ENCODE measurements around the gene PRDM10. TPM values are rescaled to one million over a fixed set of nuclear protein-coding genes. Genes with fewer than 3 reads are reported as not detected.
"Not testable (repeated sequence)": the region's sequence is repeated elsewhere in the genome, so short reads cannot be mapped to it uniquely, and the experiment has no call there.

The PRDM10 gene
- total RNA-seq, 2 donors from 2014 or later = 3.8 to 6.1 TPM

GRCh38 chr11:130022799-130023198 lies 20.2 kb upstream of the PRDM10 start:
- no peak for ATAC-seq
- DNase-seq = no peak
- intact Hi-C loops (cut with DNase I) = no loop called here

- DNase-seq; intact Hi-C loops (cut with DNase I); ATAC-seq: not testable (repeated sequence)
Observed at GRCh38 chr11:130021606-130022005, 19.0 kb upstream of the PRDM10 start.

GRCh38 chr11:130020323-130020722 lies 17.7 kb upstream of the PRDM10 start:
- intact Hi-C loops (cut with DNase I) = no loop called here
- ATAC-seq (no peak), DNase-seq (no peak)

GRCh38 chr11:130015846-130016245 lies 13.2 kb upstream of the PRDM10 start:
- DNase-seq; ATAC-seq; intact Hi-C loops (cut with DNase I): not testable (repeated sequence)

- intact Hi-C loops (cut with DNase I) = no loop called here
- ATAC-seq (no peak), DNase-seq (no peak)
Observed at GRCh38 chr11:130008326-130008725, 5.7 kb upstream of the PRDM10 start.

- ATAC-seq (no peak), DNase-seq (no peak)
- intact Hi-C loops (cut with DNase I) = no loop called here
Observed at GRCh38 chr11:130006929-130007328, 4.3 kb upstream of the PRDM10 start.

GRCh38 chr11:130003717-130004001 lies 1.0 kb upstream of the PRDM10 start:
- intact Hi-C loops (cut with DNase I) = loop anchor here in 1 of 2 donors (2.0 to 5.0 kb wide), 2 partner anchors 65 to 119 kb away; partner anchors contain the start of gene APLP2
- no peak for ATAC-seq
- DNase-seq = no peak

- DNase-seq (peak; percentile 94), ATAC-seq (peak; percentile 90 to 93)
- intact Hi-C loops (cut with DNase I) = loop anchor here in 1 of 2 donors (2.0 to 5.0 kb wide), 2 partner anchors 66 to 119 kb away; partner anchors contain the start of gene APLP2
Observed at GRCh38 chr11:130002846-130003716, 446 bp upstream of the PRDM10 start.

- intact Hi-C loops (cut with DNase I) = loop anchor here in 1 of 2 donors (2.0 to 5.0 kb wide), 2 partner anchors 67 to 121 kb away; partner anchors contain the start of gene APLP2
- ATAC-seq (peak; percentile 48 to 50), DNase-seq (peak; percentile 55)
Observed at GRCh38 chr11:130001461-130002351, 929 bp downstream of the PRDM10 start.

- ATAC-seq = no peak
- intact Hi-C loops (cut with DNase I) = loop anchor here in 1 of 2 donors (5.0 kb wide), 1 partner anchor 122 kb away; no protein-coding TSS in a partner anchor
- DNase-seq = no peak
Observed at GRCh38 chr11:130000552-130001176, 2.0 kb downstream of the PRDM10 start.

GRCh38 chr11:129999407-129999806 lies 3.2 kb downstream of the PRDM10 start:
- DNase-seq (no peak), ATAC-seq (no peak)
- intact Hi-C loops (cut with DNase I) = loop anchor here (5.0 to 10.0 kb wide), 2 partner anchors 133 to 135 kb away; no protein-coding TSS in a partner anchor

GRCh38 chr11:129998905-129999304 lies 3.7 kb downstream of the PRDM10 start:
- intact Hi-C loops (cut with DNase I) = loop anchor here (5.0 to 10.0 kb wide), 2 partner anchors 133 to 136 kb away; no protein-coding TSS in a partner anchor
- DNase-seq (no peak), ATAC-seq (no peak)

GRCh38 chr11:129998107-129998506 lies 4.5 kb downstream of the PRDM10 start:
- ATAC-seq (no peak), DNase-seq (no peak)
- intact Hi-C loops (cut with DNase I) = loop anchor here (5.0 to 10.0 kb wide), 2 partner anchors 134 to 137 kb away; no protein-coding TSS in a partner anchor

GRCh38 chr11:129997513-129997912 lies 5.1 kb downstream of the PRDM10 start:
- DNase-seq = no peak
- intact Hi-C loops (cut with DNase I) = loop anchor here (5.0 to 10.0 kb wide), 2 partner anchors 135 to 137 kb away; no protein-coding TSS in a partner anchor
- ATAC-seq = no peak

- intact Hi-C loops (cut with DNase I) = loop anchor here (5.0 to 10.0 kb wide), 2 partner anchors 136 to 139 kb away; no protein-coding TSS in a partner anchor
- ATAC-seq = no peak
- no peak for DNase-seq
Observed at GRCh38 chr11:129996113-129996870, 6.3 kb downstream of the PRDM10 start.

- intact Hi-C loops (cut with DNase I) = loop anchor here (5.0 to 10.0 kb wide), 2 partner anchors 137 to 140 kb away; no protein-coding TSS in a partner anchor
- no peak for DNase-seq
- no peak for ATAC-seq
Observed at GRCh38 chr11:129995163-129995562, 7.5 kb downstream of the PRDM10 start.

GRCh38 chr11:129992161-129992944 lies 10.3 kb downstream of the PRDM10 start:
- no peak for DNase-seq
- intact Hi-C loops (cut with DNase I) = loop anchor here in 1 of 2 donors (10.0 kb wide), 1 partner anchor 142 kb away; no protein-coding TSS in a partner anchor
- ATAC-seq = peak; percentile 67 to 74
